GM10266 (cell line): ENCODE measurements around the gene SPEF1.

Source experiments
- DNase-seq: peaks from one replicate; pipeline ENCODE4 v3.0.0; 2012; ENCODE audit errors: extremely low spot score
- TF ChIP-seq, protein P1 (sequence below): IDR thresholded peaks from 2 replicates; pipeline ENCODE4 v1.5.1; 2012; ENCODE audit warnings: mild to moderate bottlenecking, low read depth; ENCODE audit not compliant: control insufficient read depth, insufficient read depth; ENCODE audit errors: missing control alignments

Gene SPEF1

GRCh38 chr20:3800878-3801260 is 19.6 kb upstream of the SPEF1 start:
- DNase-seq = no peak
- TF ChIP-seq, protein P1, sequence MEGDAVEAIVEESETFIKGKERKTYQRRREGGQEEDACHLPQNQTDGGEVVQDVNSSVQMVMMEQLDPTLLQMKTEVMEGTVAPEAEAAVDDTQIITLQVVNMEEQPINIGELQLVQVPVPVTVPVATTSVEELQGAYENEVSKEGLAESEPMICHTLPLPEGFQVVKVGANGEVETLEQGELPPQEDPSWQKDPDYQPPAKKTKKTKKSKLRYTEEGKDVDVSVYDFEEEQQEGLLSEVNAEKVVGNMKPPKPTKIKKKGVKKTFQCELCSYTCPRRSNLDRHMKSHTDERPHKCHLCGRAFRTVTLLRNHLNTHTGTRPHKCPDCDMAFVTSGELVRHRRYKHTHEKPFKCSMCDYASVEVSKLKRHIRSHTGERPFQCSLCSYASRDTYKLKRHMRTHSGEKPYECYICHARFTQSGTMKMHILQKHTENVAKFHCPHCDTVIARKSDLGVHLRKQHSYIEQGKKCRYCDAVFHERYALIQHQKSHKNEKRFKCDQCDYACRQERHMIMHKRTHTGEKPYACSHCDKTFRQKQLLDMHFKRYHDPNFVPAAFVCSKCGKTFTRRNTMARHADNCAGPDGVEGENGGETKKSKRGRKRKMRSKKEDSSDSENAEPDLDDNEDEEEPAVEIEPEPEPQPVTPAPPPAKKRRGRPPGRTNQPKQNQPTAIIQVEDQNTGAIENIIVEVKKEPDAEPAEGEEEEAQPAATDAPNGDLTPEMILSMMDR = no peak

- DNase-seq = no peak
- TF ChIP-seq, protein P1 = no peak
Measured at GRCh38 chr20:3800256-3800877, 19.1 kb upstream of the SPEF1 start.

DNA sequence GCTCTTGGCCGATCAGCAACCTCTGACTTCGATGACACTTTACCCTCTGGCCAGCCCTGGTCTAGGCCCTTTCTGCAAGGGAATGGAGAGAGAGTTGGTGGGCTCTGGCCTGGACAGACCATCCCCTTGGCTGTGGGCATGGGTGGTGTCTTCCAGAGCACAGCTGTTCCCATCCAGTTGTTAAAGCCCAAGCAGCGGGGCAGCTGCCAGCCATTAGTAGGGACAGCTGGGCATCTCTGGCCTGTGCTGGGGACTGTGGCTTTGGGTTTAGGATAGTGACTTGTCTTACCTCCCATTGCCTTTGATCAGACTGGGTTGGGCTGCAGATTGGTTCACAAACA is 17.6 kb upstream of the SPEF1 start:
- no peak for DNase-seq
- TF ChIP-seq, protein P1 = no peak

- no peak for DNase-seq
- TF ChIP-seq, protein P1 = no peak
Measured at GRCh38 chr20:3798373-3798768, 17.1 kb upstream of the SPEF1 start.

DNA sequence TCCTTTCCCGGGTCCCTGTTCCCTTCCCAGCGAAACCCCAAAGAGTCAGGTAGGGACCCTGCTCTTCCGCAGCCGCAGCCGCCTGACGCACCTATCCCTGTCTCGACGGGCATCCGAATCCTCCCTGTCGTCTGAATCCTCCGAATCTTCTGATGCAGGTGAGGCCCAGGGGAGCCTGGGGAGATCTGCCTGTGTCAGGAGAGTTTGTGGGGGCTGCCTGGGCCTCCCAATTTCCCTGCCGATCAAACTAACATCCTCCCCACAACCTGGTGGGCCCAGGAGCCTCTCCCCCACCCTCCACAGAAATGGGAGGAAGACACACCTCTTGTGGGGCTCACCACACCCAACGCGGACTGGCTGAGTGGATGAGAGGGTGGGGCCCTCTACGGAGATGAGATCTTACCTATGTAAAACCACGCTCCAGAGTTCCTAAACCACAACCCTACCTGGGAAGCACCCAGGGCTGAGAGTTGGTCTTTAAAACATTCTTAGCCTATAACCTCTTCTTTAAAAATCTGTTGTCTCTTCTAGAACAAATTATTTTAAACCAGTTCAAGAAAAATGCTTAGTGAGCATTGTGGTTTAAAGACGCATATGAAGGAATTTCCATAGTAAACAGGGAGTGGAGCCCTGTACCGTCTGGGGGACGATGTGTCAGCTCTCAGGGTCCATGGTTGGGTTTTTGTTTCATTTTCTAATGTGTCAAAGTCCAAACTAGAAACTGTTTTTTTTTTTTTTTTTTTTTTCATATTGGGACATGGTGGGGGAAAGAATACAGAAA is 16.5 kb upstream of the SPEF1 start:
- no peak for DNase-seq
- TF ChIP-seq, protein P1 = no peak

DNA sequence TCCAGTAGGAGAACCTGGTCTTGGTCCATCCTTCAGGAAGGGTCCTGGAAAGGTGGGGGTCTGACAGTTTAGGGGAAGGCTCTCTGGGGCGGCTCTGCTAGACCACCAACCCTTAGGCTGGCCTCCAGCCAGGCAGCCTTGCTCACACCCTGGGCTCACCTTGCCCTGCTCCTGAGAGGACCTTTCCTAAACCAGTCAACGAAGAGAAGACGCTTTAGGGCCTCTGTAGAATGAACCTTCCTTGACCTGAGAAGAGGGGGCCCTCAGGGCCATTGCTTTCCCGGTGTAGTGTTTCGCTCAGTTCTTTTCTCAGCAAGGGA is 15.9 kb upstream of the SPEF1 start:
- TF ChIP-seq, protein P1 = no peak
- DNase-seq = no peak

DNA sequence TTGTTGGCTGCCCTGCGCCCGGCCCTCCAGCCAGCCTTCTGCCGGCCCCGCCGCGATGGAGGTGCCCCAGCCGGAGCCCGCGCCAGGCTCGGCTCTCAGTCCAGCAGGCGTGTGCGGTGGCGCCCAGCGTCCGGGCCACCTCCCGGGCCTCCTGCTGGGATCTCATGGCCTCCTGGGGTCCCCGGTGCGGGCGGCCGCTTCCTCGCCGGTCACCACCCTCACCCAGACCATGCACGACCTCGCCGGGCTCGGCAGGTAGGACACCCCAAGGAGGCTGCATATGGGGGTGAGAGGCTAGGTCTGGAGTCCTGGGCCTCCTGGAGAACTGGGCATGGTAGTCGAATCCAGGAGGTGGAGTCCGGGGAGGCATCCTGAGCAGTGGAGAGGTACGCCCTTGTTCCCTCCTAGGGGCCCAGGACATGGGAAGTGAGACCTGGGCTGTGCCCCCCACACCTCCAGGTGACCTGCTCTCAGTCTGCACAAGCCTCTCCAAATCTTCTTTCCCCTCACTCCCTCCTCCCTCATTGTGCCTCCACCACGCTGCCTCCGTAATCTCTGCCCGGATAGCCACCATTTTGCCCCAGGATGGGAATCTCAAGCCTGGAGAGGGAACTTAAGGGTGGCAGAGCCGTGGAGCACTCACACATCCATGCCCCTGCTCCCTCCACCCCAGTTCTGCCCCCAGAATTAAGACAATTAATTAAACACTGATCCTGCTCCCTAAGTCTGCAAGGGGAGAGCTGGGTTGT is 15.4 kb upstream of the SPEF1 start:
- no peak for DNase-seq
- TF ChIP-seq, protein P1 = no peak
